GM18870 (cell line): ENCODE results near the gene PDSS2.
"Not testable (repeated sequence)": the region's sequence is repeated elsewhere in the genome, so short reads cannot be mapped to it uniquely, and the experiment has no call there.

ENCODE experiments used
- ATAC-seq: cut with Tn5 transposase; IDR thresholded peaks from one replicate; pipeline ENCODE4 v1.9.1; 2021; ENCODE audit warnings: moderate library complexity; ENCODE audit not compliant: unreplicated experiment

The PDSS2 gene

DNA sequence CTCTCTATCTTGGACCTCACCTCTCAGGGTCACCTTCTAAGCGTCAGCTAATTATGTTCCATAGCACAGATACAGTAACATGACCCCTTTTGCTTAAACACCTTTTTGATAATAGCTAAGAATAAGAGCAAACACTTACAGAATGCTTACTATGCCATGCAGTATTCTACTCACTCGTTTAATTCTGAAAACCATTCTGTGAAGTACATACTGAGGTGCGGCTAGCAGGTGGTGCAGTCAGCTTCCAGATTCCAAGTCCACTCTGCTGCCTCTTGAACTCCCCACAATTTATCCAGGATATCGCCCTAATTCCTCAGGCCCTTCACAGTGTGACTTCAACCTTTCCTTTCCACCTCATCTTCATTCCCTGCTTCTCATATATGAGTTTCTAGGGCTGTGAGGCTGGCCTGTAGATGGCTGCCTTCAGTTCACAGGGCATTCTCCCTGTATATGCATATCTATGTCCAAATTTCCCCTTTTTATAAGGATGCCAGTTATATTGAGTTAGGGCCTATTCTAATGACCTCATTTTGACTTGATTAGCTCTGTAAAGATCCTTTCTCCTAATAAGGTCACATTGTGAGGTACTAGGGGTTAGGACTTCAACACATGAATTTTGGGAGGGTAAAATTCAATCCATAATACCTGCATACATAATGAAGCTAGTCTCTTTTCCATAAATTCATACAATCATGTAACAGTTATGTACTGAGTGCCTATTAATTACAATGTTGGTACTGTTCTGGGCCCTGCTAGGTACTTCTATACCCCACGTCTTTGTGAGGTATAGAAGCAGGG, 130.1 kb downstream of the PDSS2 start:
- no peak for ATAC-seq

GRCh38 chr6:107328081-107328480, 131.3 kb downstream of the PDSS2 start:
- no peak for ATAC-seq

- ATAC-seq = no peak
These were observed 136.1 kb downstream of the PDSS2 start for GRCh38 chr6:107323133-107323785.

DNA sequence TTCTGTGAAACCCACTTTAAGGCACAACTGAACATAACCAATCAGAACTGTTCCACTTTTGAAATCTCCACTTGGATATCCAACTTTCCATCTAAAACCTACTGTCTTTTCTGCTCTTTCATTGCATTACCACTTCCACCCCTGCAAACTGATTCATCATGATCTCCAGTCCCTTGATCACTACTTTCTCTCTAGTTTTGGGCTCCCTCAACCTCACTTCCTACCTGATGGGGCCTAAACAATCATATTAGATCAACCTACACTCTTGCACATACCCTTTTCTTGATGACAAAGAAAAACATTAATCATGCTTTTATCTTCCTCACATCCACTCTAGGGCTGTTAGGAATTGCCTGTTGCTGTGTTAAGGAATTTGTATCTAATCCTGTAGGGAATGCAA, 137.6 kb downstream of the PDSS2 start:
- ATAC-seq = no peak

DNA sequence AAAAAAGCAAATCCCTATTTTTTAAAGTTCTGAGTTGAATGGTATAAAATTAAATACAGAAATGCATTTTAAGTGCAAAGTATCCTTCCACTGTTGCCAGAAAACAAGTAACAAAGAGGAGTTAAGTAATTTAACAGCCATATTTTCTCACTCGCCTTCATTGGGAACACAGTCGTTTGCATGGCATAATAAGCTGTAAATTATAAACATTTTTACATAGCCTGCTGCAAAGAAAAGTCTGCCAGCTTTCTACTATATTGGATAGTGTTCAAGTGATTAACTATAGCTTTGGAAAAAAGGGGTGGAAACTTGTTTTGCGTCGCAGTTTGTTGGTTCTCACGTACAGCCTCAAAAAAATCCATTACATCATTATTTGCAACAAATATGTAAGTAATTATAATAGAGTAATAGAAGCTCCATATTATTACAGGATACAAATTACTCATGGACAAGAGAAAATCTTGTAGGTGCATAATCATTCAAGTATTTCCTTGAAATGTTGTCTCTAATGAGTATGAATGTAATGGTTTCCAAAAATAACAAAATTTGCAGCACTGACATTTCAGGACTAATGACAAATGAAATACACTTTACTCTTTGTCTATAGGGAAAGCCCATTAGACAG, 139.3 kb downstream of the PDSS2 start:
- no peak for ATAC-seq

DNA sequence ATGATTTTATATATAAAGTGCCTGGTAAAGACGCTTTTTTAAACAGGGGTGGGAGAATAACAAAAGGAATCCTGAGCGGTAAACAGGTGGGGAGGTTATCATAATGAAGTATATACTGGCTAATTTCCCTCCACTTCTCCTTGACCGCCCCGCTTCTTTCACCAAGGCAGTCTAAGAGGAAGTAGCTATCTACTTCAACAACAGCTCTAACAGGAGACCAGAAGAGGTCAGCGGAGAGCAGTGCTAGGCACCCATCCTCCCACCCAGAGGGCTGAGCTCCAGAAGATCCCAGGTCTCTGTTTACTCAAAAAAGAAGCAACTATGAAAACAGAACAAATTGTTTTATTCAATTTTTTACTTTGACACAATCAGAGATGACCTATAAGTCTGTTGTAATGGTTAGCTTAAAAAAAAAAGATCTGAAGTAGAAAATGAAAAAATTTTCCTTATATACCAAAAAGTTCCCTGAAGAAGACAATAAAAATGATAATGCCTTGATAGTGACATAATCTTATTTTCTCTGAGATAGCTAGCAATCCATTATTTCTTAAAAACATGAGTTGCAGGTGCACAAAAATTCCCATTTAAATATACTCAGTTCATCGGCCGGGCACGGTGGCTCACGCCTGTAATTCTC, 141.1 kb downstream of the PDSS2 start:
- ATAC-seq = peak; percentile 55

GRCh38 chr6:107315114-107315513, 144.2 kb downstream of the PDSS2 start:
- no peak for ATAC-seq

DNA sequence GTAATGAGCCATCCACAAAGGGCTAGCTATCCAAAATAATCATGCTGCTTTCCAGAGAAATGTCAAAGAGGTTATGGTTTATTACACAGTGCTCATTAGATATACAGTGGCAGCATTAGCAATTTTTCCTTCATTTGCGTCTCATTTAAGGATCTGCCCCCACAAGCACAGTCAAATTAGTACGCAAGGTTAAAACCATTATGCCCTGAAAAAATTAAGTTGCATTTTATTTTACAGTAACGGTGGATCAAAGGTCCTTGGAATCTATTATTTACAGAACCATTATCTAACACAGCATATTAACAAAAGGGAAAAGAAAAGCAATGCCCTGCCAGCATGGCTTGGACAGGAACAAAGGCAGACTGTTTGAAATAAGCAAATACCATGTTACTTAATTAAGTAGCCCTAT, 144.8 kb downstream of the PDSS2 start:
- ATAC-seq = no peak

- ATAC-seq = no peak
These were observed 145.6 kb downstream of the PDSS2 start for GRCh38 chr6:107313776-107314175.

DNA sequence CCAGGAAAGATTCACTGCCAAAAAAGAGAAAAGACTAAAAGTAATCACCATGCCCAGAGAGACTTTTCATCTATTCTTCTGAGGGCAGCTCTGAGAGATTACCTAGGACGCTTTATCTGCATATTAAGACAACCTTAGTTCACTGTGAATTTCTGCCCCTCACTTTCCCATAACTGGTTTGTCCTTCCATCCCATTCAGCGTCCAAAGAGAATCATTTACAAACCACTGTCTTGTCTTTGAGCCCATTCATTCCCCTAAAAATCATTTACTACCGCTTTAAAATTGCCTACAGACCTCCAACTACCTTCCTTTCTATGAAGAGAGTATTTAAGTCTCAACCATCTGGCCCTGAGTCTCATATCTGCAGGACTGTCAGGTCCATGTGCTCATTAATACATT, 149.0 kb downstream of the PDSS2 start:
- no peak for ATAC-seq

GRCh38 chr6:107308677-107309076, 150.7 kb downstream of the PDSS2 start:
- no peak for ATAC-seq

DNA sequence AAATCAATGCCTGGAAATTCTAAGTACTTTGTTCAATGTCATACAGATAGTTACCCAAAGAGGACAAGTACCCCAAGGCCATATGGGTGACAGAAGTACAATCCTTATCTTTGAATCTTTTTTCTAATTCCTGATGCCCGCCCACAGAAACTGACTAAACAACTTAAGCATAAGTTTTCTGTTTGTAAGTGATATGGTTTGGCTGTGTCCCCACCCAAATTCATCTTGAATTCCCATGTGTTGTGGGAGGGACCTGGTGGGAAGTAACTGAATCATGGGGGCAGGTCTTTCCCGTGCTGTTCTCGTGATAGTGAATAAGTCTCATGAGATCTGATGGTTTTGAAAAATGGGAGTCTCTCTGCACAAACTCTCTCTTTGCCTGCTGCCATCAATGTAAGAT, 153.4 kb downstream of the PDSS2 start:
- not testable (repeated sequence) for ATAC-seq

DNA sequence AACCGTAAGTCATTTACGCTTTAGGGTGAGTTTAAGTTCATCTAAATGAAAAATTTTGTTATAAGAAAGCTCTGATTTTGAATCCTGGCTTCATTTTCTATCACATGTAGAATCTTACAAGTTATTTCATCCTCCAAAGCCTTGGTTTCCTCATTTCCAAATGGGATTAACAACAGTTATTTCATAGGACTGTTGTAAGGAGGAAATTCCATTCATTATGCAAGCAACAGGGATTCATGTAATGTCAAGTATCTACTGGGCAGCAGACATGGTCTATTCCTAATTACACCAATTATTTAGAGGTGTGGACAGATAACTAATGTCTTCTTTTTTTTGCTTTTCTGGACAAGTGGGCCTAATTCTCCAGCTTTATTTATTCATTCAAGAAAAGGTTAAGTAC, 154.0 kb downstream of the PDSS2 start:
- no peak for ATAC-seq

DNA sequence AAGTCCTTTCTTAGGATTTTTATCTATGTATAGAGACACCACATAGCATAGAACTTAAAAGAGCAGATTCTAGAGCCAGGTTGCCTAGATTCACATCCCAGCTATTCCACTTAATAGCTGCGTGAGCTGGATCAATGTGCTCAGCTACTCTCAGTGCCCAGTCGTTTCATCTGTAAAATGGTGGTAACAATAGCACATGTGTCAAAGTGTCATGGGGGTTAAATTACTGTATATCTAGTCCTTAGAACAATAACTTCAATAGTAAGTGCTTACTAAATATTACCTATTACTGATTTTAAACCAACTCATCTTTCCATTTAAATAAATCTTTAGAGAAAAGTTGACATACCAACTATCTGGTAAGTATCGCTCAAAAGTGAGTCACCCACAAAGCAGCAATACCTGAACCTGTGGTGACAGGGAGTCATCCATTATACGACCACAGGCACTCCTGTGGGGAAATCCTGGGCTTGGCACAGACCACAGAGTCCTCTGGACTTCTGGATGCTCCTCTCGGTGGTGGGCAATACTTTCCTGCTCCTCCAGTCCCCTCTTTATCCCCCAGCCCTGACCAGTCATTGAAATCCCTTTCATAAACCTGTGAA, 154.8 kb downstream of the PDSS2 start:
- no peak for ATAC-seq

DNA sequence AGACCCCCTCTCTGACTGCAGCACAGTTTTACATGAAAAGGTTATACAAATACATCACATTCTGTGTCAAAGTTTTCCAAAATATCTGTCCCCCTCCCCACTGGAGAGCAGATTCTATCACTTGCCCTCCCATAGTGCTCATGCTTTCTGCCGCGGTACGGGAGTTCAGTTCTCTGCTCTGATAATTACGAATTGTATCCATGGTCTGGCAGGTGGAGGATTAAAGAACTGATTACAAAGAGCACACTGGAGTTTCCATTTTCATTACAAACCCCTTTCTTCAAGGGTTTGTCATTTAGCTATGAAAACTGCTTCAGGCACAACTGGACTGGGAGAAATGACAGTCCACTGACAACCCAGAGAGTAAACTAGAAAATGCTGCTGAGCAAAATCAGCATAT, 166.0 kb downstream of the PDSS2 start:
- no peak for ATAC-seq

DNA sequence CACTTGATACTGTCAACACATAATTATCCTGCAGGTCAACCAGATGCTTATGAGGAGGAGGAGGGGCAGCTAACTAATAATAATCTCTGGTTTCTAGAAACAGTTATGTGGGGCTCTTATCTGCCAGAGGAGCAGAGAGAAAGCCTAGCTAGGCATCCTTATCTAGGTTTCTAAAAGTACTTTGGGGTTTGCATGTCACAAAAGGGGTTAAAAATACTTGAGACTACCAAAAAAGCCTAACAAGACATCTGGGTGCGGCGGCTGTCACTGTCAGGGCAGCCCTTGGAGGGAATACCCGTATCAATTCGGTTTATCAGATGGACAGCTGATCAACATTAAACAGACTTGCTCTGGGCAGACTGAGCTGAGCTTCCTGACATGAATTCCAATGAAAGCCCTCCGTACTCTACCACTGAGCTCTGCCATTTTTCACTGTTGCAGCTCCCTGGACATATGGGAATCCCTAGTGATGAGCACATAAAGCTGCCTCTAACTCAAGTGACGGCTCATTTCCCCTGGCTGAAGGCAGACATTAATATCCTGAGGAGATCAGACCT, 166.6 kb downstream of the PDSS2 start:
- no peak for ATAC-seq

GRCh38 chr6:107290491-107290890, 168.9 kb downstream of the PDSS2 start:
- no peak for ATAC-seq

DNA sequence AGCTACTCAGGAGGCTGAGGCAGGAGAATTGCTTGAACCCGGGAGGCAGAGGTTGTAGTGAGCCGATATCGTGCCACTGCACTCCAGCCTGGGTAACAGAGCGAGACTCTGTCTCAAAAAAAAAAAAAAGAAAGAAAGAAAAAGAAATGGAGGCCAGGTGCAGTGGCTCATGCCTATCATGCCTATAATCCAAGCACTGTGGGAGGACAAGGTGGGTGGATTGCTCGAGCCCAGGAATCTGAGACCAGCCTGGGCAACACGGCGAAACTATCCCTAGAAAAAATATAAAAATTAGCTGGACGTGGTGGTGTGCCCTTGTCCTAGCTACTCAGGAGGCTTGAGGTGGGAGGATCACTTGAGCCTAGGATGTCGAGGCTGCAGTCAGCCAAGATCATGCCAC, 170.1 kb downstream of the PDSS2 start:
- not testable (repeated sequence) for ATAC-seq

- not testable (repeated sequence) for ATAC-seq
These were observed 173.7 kb downstream of the PDSS2 start for GRCh38 chr6:107285683-107286082.

- no peak for ATAC-seq
These were observed 174.6 kb downstream of the PDSS2 start for GRCh38 chr6:107284805-107285204.

DNA sequence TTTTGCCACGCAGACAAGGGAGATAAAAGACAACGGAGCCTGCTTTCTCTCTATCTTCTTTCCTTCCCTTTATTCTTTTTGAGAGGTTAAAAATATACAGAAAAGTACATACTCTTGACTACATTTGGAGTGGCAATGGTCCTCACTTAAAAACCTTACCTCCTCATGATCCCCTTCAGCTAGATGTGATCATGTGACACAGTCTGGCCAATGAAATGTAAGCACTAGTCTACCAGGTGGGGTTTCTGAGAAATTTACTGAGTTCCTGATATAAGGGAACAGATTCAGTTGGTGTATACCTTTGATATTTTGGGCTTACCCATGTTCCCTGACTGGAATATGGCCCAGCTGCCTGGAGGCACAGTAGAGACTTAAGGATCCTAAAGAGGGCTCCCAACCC, 178.6 kb downstream of the PDSS2 start:
- ATAC-seq = no peak
